ENCODE measurements around the gene AJAP1. TPM values are rescaled to one million over a fixed set of nuclear protein-coding genes. Genes with fewer than 3 reads are reported as not detected.

AJAP1 gene
- total and polyA plus RNA-seq, 2 donors (not counting 1 experiment from before 2014, with no cell fraction given), result not detected

DNA sequence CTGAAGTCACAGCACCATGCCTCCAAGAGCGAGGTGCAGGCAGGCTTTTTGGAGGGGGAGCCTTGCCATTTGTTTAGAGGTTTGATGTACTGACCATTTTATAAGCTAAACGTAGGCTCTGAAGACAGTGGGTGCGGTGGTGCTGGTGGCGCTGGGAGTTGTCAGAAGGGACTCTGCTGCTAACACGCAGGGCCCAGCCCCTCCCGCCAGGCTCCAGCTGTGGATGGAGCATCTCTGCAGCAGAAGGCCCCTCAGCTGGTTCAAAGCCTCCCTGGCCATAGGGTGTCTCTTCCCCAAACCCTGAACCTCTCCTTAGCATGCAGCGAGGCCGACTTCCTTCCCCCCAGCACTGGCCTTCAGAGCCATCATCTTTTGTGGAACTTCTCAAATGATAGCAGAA, 105.3 kb downstream of the AJAP1 start:
- intact Hi-C loops (cut with micrococcal nuclease), result no loop called here
- ATAC-seq (ENCODE audit: low read depth) (no peak), DNase-seq (no peak)
- H3K4me2 ChIP-seq (replicated peaks; ENCODE audit: low read depth, low read length, poor library complexity, severe bottlenecking), result no peak overlapping the region
- CTCF ChIA-PET, result no interaction called here
- TF ChIP-seq, protein P1, sequence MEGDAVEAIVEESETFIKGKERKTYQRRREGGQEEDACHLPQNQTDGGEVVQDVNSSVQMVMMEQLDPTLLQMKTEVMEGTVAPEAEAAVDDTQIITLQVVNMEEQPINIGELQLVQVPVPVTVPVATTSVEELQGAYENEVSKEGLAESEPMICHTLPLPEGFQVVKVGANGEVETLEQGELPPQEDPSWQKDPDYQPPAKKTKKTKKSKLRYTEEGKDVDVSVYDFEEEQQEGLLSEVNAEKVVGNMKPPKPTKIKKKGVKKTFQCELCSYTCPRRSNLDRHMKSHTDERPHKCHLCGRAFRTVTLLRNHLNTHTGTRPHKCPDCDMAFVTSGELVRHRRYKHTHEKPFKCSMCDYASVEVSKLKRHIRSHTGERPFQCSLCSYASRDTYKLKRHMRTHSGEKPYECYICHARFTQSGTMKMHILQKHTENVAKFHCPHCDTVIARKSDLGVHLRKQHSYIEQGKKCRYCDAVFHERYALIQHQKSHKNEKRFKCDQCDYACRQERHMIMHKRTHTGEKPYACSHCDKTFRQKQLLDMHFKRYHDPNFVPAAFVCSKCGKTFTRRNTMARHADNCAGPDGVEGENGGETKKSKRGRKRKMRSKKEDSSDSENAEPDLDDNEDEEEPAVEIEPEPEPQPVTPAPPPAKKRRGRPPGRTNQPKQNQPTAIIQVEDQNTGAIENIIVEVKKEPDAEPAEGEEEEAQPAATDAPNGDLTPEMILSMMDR (IDR thresholded peaks at IDR 0.05), result no peak
- no peak for TF ChIP-seq EZH2 (IDR thresholded peaks at IDR 0.05; ENCODE audit: borderline replicate concordance, insufficient read depth, low read depth, low read length, poor library complexity, severe bottlenecking)
- H3K9ac ChIP-seq (ENCODE audit: low read length), result no peak overlapping the region
- no peak overlapping the region for H3K4me3 ChIP-seq (ENCODE audit: control extremely low read depth in 1 of 5, extremely low read depth in 1 of 5, insufficient read depth in 1 of 5, low read depth in 2 of 5, low read length in 4 of 5)
- no peaks in the 10 kb centered on the region for H4K20me1 ChIP-seq (ENCODE audit: control insufficient read depth, insufficient read depth, low read length, poor library complexity, severe bottlenecking)
- no peak overlapping the region for H3K4me3 Mint-ChIP-seq
- H3K27me3 ChIP-seq (replicated peaks in 1 of 4; ENCODE audit: control extremely low read depth in 1 of 4, control insufficient read depth in 3 of 4, insufficient read depth in 4 of 4, low read length in 3 of 4), result no peaks in the 10 kb centered on the region
- H3K9me3 ChIP-seq (ENCODE audit: control extremely low read depth in 1 of 3, control insufficient read depth in 2 of 3, insufficient read depth in 1 of 3, low read length in 2 of 3), result peaks cover 0 to 38% (median 4%) of the 10 kb centered on the region in 3 donors
- no peaks in the 10 kb centered on the region for H3K79me2 ChIP-seq (ENCODE audit: control insufficient read depth, insufficient read depth, low read length)
- H3K36me3 ChIP-seq (replicated peaks in 1 of 2; ENCODE audit: control extremely low read depth in 1 of 2, control insufficient read depth in 1 of 2, extremely low read depth in 1 of 2, insufficient read depth in 2 of 2, low read length in 1 of 2), result no peaks in the 10 kb centered on the region
- 86% methylated on average over 6 of the region's 8 CpGs for WGBS (ENCODE audit: insufficient coverage)
- H3K27ac Mint-ChIP-seq, result no peak overlapping the region
- H2AFZ ChIP-seq (ENCODE audit: insufficient read depth, low read depth, low read length, poor library complexity, severe bottlenecking), result no peak overlapping the region
- POLR2A ChIA-PET, result no interaction called here
- no peak overlapping the region for H3K27ac ChIP-seq (ENCODE audit: low read length in 2 of 2)
- H3K9me3 Mint-ChIP-seq (ENCODE audit: insufficient read depth), result peaks cover 8% of the 10 kb centered on the region
- peaks cover 3% of the 10 kb centered on the region for H3K27me3 Mint-ChIP-seq
- H3K4me1 ChIP-seq (ENCODE audit: control insufficient read depth in 2 of 2, insufficient read depth in 2 of 2, low read length in 2 of 2), result no peaks in the 10 kb centered on the region
- H3K4me1 Mint-ChIP-seq, result no peaks in the 10 kb centered on the region

- Histone ChIP-seq H2AFZ (ENCODE audit: insufficient read depth, low read depth, low read length, poor library complexity, severe bottlenecking) (no peak overlapping the region), H3K27me3 (replicated peaks in 1 of 4; ENCODE audit: control extremely low read depth in 1 of 4, control insufficient read depth in 3 of 4, insufficient read depth in 4 of 4, low read length in 3 of 4) (no peaks in the 10 kb centered on the region), H3K4me2 (replicated peaks; ENCODE audit: low read depth, low read length, poor library complexity, severe bottlenecking) (no peak overlapping the region), H3K36me3 (replicated peaks in 1 of 2; ENCODE audit: control extremely low read depth in 1 of 2, control insufficient read depth in 1 of 2, extremely low read depth in 1 of 2, insufficient read depth in 2 of 2, low read length in 1 of 2) (no peaks in the 10 kb centered on the region), H4K20me1 (ENCODE audit: control insufficient read depth, insufficient read depth, low read length, poor library complexity, severe bottlenecking) (no peaks in the 10 kb centered on the region), H3K9ac (ENCODE audit: low read length) (no peak overlapping the region), H3K4me1 (ENCODE audit: control insufficient read depth in 2 of 2, insufficient read depth in 2 of 2, low read length in 2 of 2) (no peaks in the 10 kb centered on the region), H3K4me3 (ENCODE audit: control extremely low read depth in 1 of 5, extremely low read depth in 1 of 5, insufficient read depth in 1 of 5, low read depth in 2 of 5, low read length in 4 of 5) (no peak overlapping the region), H3K79me2 (ENCODE audit: control insufficient read depth, insufficient read depth, low read length) (no peaks in the 10 kb centered on the region), H3K27ac (ENCODE audit: low read length in 2 of 2) (no peak overlapping the region), H3K9me3 (ENCODE audit: control extremely low read depth in 1 of 3, control insufficient read depth in 2 of 3, insufficient read depth in 1 of 3, low read length in 2 of 3) (peaks cover 0 to 34% (median 4%) of the 10 kb centered on the region in 3 donors)
- no peak overlapping the region for H3K27ac Mint-ChIP-seq
- no peak for ATAC-seq (ENCODE audit: low read depth)
- POLR2A ChIA-PET, result no interaction called here
- 73% methylated on average over 5 of the region's 5 CpGs for WGBS (ENCODE audit: insufficient coverage)
- intact Hi-C loops (cut with micrococcal nuclease), result no loop called here
- no peak for DNase-seq
- CTCF ChIA-PET, result no interaction called here
- peaks cover 8% of the 10 kb centered on the region for H3K9me3 Mint-ChIP-seq (ENCODE audit: insufficient read depth)
- TF ChIP-seq EZH2 (IDR thresholded peaks at IDR 0.05; ENCODE audit: borderline replicate concordance, insufficient read depth, low read depth, low read length, poor library complexity, severe bottlenecking), result no peak
- TF ChIP-seq, protein P1 (IDR thresholded peaks at IDR 0.05), result no peak
- no peak overlapping the region for H3K4me3 Mint-ChIP-seq
- H3K4me1 Mint-ChIP-seq, result no peaks in the 10 kb centered on the region
- H3K27me3 Mint-ChIP-seq, result peaks cover 3% of the 10 kb centered on the region
Observed at GRCh38 chr1:4760088-4760487, 105.7 kb downstream of the AJAP1 start.

Data from B cell (primary cell).